Germinal center (tissue), 1 donor: Measurements from ENCODE around the gene IFITM5.
"Not testable (repeated sequence)": the region's sequence is repeated elsewhere in the genome, so short reads cannot be mapped to it uniquely, and the experiment has no call there.

Experiments used
- DNase-seq: peaks from one replicate; pipeline ENCODE4 v3.0.0; 2012; ENCODE audit warnings: mixed read lengths, low spot score

Gene IFITM5

GRCh38 chr11:283405-284104 is 15.8 kb downstream of the IFITM5 start:
- no peak for DNase-seq

DNA sequence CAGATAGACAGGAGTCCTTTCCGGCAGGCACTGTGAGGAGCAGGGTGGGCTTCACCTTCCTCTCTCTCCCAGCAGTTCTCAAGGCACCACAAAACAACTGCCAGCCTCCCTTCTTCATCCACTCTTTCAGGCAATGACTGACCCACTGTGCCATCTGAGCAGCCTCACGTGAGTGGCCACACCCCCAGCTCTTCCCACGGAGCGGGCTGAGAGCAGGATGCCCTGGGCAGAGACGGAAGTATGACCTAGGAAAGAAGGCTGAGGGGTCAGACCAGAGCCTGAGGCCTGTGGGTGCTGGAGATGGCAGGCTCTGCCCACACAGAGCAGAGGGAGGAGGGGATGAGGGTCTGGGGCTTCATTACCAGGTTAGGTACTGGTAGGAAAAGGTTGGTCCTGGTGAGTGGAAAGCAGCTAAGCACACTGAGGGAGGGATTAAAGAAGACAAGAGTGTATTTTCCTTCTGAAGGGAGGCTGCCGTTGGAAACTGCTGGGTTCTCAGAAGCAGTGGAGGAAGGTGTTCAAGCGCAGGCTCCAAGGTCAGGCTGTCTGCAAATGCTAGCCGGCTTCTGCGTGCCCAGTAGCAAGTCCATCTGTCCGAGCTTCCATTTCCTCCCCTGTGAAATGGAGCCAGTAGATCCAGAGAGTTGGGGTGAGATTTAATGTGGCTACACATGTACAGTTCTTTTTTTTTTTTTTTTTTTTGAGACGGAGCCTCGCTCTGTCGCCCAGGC is 16.5 kb downstream of the IFITM5 start:
- no peak for DNase-seq

DNA sequence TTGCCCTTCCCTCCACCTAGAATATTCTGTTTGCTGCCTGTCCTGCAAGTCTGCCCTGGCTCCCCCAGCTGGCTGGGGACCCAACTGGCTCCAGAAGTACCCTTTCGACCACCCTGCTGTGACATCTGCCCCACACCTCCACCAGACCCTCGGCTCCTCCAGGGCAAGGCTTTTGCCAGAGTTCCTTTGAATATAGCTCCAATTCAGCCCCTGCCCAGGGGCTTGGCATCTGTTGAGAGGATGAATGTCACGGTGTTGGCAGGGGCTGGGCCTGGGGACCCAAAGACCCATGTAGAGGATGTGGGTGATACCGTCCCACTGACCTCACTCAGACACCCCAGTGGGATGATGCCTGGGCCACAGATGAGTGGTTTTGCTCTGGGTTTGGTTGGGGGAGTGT is 17.2 kb downstream of the IFITM5 start:
- no peak for DNase-seq

- DNase-seq: no peak
These were observed 17.7 kb downstream of the IFITM5 start for GRCh38 chr11:281486-282161.

DNA sequence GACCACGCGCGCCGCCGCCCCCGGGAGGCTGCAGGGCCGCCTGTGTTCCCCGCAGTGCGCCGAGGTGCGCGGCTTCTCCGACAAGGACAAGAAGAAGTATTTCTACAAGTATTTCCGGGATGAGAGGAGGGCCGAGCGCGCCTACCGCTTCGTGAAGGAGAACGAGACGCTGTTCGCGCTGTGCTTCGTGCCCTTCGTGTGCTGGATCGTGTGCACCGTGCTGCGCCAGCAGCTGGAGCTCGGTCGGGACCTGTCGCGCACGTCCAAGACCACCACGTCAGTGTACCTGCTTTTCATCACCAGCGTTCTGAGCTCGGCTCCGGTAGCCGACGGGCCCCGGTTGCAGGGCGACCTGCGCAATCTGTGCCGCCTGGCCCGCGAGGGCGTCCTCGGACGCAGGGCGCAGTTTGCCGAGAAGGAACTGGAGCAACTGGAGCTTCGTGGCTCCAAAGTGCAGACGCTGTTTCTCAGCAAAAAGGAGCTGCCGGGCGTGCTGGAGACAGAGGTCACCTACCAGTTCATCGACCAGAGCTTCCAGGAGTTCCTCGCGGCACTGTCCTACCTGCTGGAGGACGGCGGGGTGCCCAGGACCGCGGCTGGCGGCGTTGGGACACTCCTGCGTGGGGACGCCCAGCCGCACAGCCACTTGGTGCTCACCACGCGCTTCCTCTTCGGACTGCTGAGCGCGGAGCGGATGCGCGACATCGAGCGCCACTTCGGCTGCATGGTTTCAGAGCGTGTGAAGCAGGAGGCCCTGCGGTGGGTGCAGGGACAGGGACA is 18.4 kb downstream of the IFITM5 start:
- no peak for DNase-seq

DNA sequence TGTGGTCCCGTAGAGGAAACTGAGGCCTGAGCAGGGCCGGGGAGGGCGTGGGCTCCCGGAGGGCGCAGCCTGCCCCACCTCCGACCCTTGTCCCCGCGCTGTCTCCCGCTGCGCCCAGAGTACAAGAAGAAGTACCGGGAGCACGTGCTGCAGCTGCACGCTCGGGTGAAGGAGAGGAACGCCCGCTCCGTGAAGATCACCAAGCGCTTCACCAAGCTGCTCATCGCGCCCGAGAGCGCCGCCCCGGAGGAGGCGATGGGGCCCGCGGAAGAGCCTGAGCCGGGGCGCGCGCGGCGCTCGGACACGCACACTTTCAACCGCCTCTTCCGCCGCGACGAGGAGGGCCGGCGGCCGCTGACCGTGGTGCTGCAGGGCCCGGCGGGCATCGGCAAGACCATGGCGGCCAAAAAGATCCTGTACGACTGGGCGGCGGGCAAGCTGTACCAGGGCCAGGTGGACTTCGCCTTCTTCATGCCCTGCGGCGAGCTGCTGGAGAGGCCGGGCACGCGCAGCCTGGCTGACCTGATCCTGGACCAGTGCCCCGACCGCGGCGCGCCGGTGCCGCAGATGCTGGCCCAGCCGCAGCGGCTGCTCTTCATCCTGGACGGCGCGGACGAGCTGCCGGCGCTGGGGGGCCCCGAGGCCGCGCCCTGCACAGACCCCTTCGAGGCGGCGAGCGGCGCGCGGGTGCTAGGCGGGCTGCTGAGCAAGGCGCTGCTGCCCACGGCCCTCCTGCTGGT is 19.2 kb downstream of the IFITM5 start:
- DNase-seq: peak; percentile 47

DNA sequence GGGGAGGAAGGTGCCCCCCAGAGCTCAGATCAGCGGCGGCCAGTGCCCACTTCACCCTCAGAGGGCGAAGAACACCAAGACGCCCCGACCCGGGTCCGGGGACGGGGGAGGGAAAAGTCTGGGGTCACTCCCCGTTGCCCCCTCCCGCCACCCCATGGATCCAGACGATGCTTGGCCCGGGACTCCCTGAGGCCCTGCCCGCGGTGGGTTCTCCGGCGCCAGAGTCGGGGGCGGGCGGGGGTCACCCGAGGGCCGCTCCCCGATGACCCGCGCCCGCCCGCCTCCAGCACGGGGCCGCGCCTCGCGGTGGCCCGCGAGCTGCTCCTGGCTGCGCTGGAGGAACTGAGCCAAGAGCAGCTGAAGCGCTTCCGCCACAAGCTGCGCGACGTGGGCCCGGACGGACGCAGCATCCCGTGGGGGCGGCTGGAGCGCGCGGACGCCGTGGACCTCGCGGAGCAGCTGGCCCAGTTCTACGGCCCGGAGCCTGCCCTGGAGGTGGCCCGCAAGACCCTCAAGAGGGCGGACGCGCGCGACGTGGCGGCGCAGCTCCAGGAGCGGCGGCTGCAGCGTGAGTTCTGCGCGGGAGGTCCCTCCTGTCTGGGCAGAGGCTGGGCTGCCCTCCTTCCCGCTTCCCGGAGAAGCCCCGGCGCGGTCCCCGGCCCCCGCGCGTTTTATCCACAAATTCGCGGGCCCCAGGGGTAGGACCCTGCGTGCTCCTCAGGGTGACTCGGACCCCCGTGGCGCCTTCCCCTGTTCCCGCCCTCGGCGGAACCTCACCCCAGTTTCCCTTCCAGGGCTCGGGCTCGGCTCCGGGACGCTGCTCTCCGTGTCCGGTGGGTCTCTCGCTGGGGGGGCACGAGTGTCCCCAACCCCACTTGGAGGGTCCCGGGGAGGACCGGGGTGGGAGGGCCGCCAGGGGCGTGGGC is 20.0 kb downstream of the IFITM5 start:
- no peak for DNase-seq

GRCh38 chr11:278001-278951 is 21.1 kb downstream of the IFITM5 start, which contains the start of gene NLRP6:
Gene NLRP6, plus strand, starts transcription at chr11:278407. Its CDS starts 163 bp downstream, at chr11:278570.
- no peak for DNase-seq

DNA sequence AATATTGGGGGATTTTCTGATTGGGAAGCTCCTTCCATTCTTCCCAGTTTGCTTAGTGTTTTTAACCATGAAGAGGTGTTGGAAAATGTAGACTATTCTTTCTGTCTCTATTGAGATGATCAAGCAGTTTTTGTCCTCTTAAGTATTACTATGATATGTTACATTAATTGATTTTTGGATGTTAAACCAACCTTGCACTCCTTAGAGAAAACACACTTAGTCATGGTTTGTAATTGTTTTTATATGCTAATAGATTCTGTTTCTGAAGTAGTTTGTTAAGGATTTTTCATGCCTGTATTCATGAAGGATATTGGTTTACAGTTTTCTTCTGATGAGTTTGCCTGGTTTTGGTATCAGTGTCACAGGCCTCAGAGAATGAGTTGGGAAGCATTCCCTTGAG is 23.1 kb downstream of the IFITM5 start:
- DNase-seq: no peak

DNA sequence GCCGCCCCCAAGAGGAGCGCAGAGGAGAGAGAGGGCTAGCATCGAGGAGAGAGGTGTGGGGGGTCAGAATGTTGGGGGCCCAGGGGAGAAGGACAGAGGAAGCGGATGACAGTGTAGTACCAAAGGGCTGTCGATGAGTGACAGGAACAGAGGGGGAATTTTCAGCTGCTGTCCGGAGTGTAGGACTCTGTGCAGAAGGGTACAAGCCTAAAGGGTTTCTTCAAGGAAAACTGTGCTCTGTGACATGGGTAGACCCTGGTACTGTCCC is 26.5 kb downstream of the IFITM5 start:
- DNase-seq: no peak

- DNase-seq: no peak
These were observed 27.0 kb downstream of the IFITM5 start for GRCh38 chr11:272195-272930.

DNA sequence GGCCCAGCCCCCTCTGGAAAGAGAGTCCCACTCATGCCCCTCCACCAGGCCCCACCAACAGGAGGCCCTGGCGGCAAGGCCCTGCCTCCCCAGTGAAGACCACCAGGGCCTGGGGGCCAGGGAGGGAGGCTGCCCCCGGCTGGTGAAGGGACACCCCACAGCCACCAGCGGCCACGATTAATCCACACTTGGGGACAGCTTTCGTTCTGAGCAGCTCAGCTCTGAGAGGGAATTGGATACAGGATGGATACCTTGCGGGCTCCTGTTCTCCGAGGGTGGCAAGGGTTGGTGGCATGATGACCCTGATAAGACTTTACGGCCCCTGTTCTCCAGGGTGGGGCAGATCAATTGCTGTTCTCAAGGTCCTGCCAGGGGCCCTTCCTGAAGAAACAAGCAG is 28.0 kb downstream of the IFITM5 start:
- no peak for DNase-seq

GRCh38 chr11:270451-271318 is 28.6 kb downstream of the IFITM5 start:
- DNase-seq: no peak

- DNase-seq: peak; percentile 68
These were observed 30.0 kb downstream of the IFITM5 start for GRCh38 chr11:269146-269890.

- DNase-seq: not testable (repeated sequence)
These were observed 30.6 kb downstream of the IFITM5 start for GRCh38 chr11:268716-269145.

GRCh38 chr11:267491-267994 is 31.8 kb downstream of the IFITM5 start:
- peak; percentile 47 for DNase-seq
